IgD-negative memory B cell (primary cell): ENCODE results near the gene FAM110D. TPM values are rescaled to one million over a fixed set of nuclear protein-coding genes. Genes with fewer than 3 reads are reported as not detected.

ENCODE experiments used
- H3K27ac Mint-ChIP-seq, 3 donors: one replicate each; pipeline ENCODE4 v1.8.0; 2020 to 2022; ENCODE audit warnings: mild to moderate bottlenecking in 3 of 3, mixed read lengths in 3 of 3, moderate library complexity in 1 of 3
- H3K27me3 Mint-ChIP-seq: one replicate; pipeline ENCODE4 v1.8.0; 2021; ENCODE audit warnings: mixed read lengths
- H3K36me3 Mint-ChIP-seq: one replicate; pipeline ENCODE4 v1.8.0; 2020; ENCODE audit warnings: mild to moderate bottlenecking, mixed read lengths
- H3K4me1 Mint-ChIP-seq, 3 donors: one replicate each; pipeline ENCODE4 v1.8.0; 2020 to 2022; ENCODE audit warnings: mixed read lengths in 3 of 3, mild to moderate bottlenecking in 1 of 3
- H3K4me3 Mint-ChIP-seq, 4 donors: one replicate each; pipeline ENCODE4 v1.8.0; 2020 to 2022; ENCODE audit warnings: mild to moderate bottlenecking in 4 of 4, mixed read lengths in 4 of 4, moderate library complexity in 3 of 4
- H3K9me3 Mint-ChIP-seq, 3 donors: one replicate each; pipeline ENCODE4 v1.8.0; 2020 to 2021; ENCODE audit warnings: mixed read lengths in 3 of 3, mild to moderate bottlenecking in 1 of 3
- polyA plus RNA-seq: library from polyadenylated mRNA; unstranded; fragments of 300-500 nt; fragmentation: Illumina TruSeq; gene quantifications from one replicate; pipeline ENCODE4 v1.2.3, GENCODE V29; 2021

FAM110D gene
- polyA plus RNA-seq, 1 donor from 2014 or later, result not detected

DNA sequence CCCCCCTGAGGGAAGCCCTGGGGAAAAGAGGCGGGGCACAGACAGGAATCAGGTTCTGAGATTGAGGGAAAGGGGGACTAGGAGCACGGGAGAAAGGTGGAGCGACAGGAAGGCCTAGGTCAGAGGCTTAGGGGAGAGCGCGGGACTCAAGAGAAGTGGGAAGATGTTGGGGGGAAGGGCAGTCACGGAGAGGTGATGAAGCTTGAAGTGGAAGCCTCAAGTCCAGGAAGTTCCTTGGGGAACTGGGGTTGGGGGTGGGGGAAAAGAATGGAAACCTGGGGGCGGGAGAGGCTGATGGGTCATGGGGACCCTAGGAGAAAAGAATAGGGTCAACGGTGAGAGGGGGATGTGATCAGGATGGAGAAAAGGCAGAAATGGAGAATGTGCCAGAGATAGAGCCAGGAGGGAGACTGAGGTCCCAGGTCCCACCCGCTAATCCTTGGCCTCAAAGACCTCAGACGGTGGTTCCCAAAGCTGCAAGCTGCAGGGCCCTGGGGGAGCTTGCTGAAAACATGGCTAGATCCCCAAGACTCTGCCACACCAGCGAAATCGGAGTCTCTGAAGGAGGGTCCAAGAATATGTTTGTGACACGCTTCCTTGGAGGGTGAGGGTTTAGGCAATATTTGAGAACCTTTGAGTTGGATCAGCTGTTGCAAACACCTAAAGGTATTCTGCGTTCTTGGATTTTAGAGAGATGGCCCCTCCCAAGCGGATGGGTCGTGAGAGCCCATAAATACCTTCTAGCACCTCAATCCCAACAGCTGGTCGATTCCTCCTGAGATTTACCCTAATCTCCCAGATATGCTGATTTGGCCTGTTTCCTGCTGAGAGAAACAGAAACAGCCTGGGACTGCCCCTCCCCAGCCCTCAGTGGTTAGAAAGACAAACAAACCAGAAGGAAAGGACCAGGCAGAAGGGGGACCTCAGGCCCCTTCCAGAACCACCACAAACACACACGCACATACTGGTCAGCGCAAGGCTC is 6.3 kb downstream of the FAM110D start:
- Mint-ChIP-seq H3K27ac (peak overlapping the region in 2 of 3 donors; percentile 50 to 63), H3K9me3 (no peaks in the 10 kb centered on the region), H3K27me3 (peaks cover 10% of the 10 kb centered on the region), H3K4me3 (peak overlapping the region; percentile 29 to 89 (median 56)), H3K36me3 (no peaks in the 10 kb centered on the region), H3K4me1 (peaks cover 0 to 7% (median 5%) of the 10 kb centered on the region in 3 donors)

DNA sequence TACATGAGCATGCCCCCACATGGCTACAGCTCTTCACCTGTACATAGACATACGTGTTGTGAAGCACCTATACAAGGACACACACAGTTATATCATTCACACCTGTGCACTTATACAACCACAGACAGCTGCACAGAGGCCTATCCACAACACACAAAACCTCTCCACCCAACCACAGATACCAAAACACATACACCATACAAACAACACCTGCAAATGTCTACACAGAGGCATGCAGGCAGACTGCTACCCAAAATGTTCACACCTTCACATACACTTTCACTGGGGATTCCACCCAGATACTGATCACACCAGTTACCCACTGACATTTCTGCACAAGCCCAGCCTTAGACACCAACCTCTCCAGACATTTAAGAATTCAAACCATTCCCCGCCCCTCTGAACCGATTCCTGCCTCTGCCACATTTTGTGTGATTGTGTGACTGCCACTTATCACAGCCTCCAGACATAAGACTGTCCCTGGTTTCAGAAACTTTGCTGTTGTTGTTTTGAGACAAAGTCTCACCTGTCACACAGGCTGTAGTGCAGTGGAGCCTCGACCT is 7.9 kb downstream of the FAM110D start:
- H3K27me3 Mint-ChIP-seq, result peaks cover 5% of the 10 kb centered on the region
- H3K4me3 Mint-ChIP-seq, result peak overlapping the region in 1 of 4 donors; percentile 76
- no peaks in the 10 kb centered on the region for H3K36me3 Mint-ChIP-seq
- H3K4me1 Mint-ChIP-seq, result peaks cover 0 to 7% (median 7%) of the 10 kb centered on the region in 3 donors
- H3K27ac Mint-ChIP-seq, result no peak overlapping the region
- H3K9me3 Mint-ChIP-seq, result no peaks in the 10 kb centered on the region

GRCh38 chr1:26168410-26169197 is 9.7 kb downstream of the FAM110D start, which contains the start of gene C1orf232:
TSS of gene C1orf232 (minus strand) at chr1:26168963. CDS start at chr1:26168499, 464 bp downstream.
- peaks cover 0 to 4% (median 3%) of the 10 kb centered on the region in 3 donors for H3K4me1 Mint-ChIP-seq
- H3K27ac Mint-ChIP-seq, result peak within 1 kb of the TSS; percentile 53 to 96 (median 88)
- no peaks in the 10 kb centered on the region for H3K36me3 Mint-ChIP-seq
- H3K4me3 Mint-ChIP-seq, result peak within 1 kb of the TSS; percentile 92 to 98 (median 95)
- peaks cover 1% of the 10 kb centered on the region for H3K27me3 Mint-ChIP-seq
- no peaks in the 10 kb centered on the region for H3K9me3 Mint-ChIP-seq

DNA sequence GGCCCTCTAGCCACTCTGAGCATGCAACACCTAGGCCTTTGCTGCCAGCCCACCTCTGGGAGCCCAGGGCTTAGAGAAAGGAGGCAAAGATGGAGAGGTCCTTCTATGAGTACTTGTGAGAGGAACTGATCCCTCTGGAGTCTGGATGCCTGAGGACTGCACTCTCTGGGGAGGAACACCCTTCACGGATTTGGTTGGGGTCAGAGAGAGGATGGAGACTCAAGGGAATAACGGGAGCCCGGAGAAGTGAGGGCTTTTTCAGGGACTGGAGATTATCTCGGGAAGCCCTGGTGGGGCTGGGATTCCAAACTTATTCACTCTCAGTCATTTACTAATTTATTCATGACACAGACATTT is 10.3 kb downstream of the FAM110D start:
- peaks cover 2% of the 10 kb centered on the region for H3K36me3 Mint-ChIP-seq
- peaks cover 0 to 3% (median 1%) of the 10 kb centered on the region in 3 donors for H3K4me1 Mint-ChIP-seq
- H3K27me3 Mint-ChIP-seq, result peaks cover 1% of the 10 kb centered on the region
- no peaks in the 10 kb centered on the region for H3K9me3 Mint-ChIP-seq
- peak overlapping the region; percentile 92 to 98 (median 95) for H3K4me3 Mint-ChIP-seq
- peak overlapping the region in 2 of 3 donors; percentile 4 to 96 for H3K27ac Mint-ChIP-seq

DNA sequence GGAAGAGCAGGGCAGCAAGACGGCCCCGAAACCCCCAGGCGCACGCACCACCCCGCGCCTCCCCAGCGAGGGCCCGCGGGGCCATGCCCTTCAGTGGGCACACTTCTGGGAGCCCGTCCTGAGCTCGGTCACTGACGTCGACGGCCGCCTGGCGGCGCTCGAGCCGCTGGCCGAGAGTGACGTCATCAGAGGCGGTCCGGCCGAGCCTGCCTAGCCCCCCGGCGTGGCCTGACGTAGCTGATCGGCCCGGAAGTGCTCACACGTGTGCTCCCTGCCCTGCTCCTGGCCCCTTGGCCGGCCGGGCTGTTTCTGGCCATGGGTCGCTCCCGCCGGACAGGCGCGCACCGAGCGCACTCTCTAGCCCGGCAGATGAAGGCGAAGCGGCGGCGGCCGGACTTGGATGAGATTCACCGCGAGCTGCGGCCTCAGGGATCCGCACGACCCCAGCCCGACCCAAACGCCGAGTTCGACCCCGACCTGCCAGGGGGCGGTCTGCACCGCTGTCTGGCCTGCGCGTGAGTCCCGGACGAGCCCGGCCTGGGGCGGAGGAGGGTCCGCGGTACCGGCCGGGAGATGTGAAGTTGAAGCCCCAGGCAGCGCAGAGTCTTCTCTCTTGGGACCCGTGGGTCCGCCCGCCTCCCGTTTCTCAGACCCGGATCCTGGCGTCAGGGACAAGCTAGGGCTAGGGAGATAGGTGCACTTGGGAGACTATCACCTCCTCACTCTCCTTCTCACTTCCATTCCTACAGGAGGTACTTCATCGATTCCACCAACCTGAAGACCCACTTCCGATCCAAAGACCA is 11.0 kb downstream of the FAM110D start, which contains the start of gene ZNF593:
Gene ZNF593 (plus strand): TSS at position 240 of the 803 bp plus-strand sequence. CDS start 76 bp downstream, at position 316.
- peak within 1 kb of the TSS; percentile 92 to 98 (median 95) for H3K4me3 Mint-ChIP-seq
- peak within 1 kb of the TSS; percentile 53 to 96 (median 88) for H3K27ac Mint-ChIP-seq
- peaks cover 2% of the 10 kb centered on the region for H3K36me3 Mint-ChIP-seq
- H3K4me1 Mint-ChIP-seq, result peaks cover 0 to 3% (median 0%) of the 10 kb centered on the region in 3 donors
- no peaks in the 10 kb centered on the region for H3K9me3 Mint-ChIP-seq
- H3K27me3 Mint-ChIP-seq, result no peaks in the 10 kb centered on the region

DNA sequence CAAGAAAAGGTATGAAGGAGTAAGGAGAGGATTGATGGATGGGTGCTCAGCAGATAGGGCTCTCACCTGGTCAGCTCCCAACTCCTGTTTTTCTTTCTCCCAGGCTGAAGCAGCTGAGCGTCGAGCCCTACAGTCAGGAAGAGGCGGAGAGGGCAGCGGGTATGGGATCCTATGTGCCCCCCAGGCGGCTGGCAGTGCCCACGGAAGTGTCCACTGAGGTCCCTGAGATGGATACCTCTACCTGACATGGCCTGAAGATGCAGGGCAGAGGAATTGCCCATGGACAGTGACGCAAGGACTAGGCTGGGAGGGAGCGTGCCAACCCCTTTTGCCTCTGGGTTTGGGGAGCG is 11.6 kb downstream of the FAM110D start:
- Mint-ChIP-seq H3K4me1 (peaks cover 0 to 3% (median 0%) of the 10 kb centered on the region in 3 donors), H3K36me3 (peaks cover 2% of the 10 kb centered on the region), H3K9me3 (no peaks in the 10 kb centered on the region), H3K27me3 (no peaks in the 10 kb centered on the region), H3K27ac (peak overlapping the region in 2 of 3 donors; percentile 88 to 96), H3K4me3 (peak overlapping the region; percentile 92 to 98 (median 95))

DNA sequence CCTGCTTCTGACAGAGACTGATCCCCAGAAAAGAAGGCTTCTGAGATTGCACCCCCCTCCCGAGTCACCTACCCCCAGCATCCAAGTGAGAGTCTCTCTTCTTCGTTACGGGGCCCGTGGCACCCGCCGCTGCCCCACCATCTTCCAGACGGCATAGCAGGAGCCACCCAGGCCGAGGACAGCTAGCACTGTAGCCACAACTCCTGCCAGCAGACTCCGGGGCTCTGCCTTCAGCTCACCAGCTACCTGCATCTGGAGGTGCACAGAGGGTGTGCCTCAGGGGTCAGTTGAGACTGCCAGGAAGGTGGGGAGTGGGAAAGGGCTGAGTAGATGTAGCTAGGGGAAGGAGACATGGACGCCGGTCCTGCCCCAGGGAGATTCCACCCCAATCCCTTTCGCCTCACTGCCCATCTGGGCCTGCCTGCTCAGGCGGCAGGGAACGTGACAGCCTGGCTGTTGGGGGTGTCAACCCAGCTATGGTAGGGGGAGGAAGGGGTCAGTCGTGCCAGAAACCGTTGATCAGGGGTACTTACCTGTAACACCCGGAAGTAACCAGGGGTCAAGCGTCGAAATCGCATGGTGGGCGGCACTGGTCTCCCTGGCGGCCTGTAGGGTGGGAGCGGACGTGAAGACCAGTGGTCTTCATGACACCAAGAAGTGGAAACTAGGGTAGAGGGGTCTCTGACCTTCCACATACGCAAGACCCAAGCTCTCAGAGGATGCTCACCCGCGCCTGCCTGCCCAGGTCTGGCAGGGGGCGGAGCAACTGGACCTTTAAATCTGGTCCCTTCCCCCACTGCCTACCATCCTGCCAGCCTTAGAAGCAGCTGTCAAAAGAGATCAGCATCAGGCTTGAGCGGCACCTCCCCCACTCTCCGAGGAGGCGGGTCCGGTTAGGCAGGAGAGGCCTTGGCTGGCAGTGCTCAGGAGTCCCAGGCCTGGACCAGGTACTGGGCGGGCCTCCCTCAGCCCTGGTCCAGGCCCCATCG is 12.5 kb downstream of the FAM110D start, which contains the start of gene ZNF593OS:
Gene ZNF593OS (minus strand): TSS at position 749 of the 989 bp plus-strand sequence. CDS start 171 bp downstream, at position 578.
- Mint-ChIP-seq H3K9me3 (no peaks in the 10 kb centered on the region), H3K36me3 (peaks cover 2% of the 10 kb centered on the region), H3K27ac (peak within 1 kb of the TSS in 1 of 3 donors; percentile 96), H3K4me3 (peak within 1 kb of the TSS; percentile 21 to 98 (median 95)), H3K4me1 (peaks cover 0 to 3% (median 0%) of the 10 kb centered on the region in 3 donors), H3K27me3 (no peaks in the 10 kb centered on the region)

DNA sequence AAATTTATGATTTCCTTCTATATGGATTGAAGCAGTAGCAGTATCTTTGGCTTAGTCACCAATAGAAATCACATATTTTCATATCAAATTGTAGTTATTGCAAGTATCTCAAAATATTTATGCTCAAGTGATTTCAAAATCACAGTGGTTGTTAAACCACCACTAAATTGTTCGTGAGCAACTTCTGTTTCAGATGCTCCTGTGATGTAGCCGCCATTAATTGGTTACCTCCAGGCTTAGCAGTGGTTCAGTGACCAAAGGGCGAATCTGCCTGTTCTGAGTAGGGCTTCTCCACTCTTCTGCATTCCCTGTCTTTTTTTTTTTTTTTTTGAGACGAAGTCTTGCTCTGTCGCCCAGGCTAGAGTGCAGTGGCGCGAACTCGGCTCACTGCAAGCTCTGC is 16.5 kb downstream of the FAM110D start:
- Mint-ChIP-seq H3K9me3 (no peaks in the 10 kb centered on the region), H3K4me1 (peaks cover 0 to 3% (median 0%) of the 10 kb centered on the region in 3 donors), H3K27me3 (no peaks in the 10 kb centered on the region), H3K4me3 (no peak overlapping the region), H3K36me3 (peaks cover 2% of the 10 kb centered on the region), H3K27ac (no peak overlapping the region)

- Mint-ChIP-seq H3K4me3 (peak within 1 kb of the TSS in 3 of 4 donors; percentile 34 to 61 (median 58)), H3K36me3 (peaks cover 5% of the 10 kb centered on the region), H3K27ac (peak within 1 kb of the TSS in 1 of 3 donors; percentile 31), H3K4me1 (peaks cover 0 to 4% (median 0%) of the 10 kb centered on the region in 3 donors), H3K27me3 (no peaks in the 10 kb centered on the region), H3K9me3 (no peaks in the 10 kb centered on the region)
Measured at GRCh38 chr1:26177182-26177684, 18.4 kb downstream of the FAM110D start, which contains the start of gene CNKSR1. TSS of gene CNKSR1 (plus strand) at chr1:26177491. CDS start at chr1:26177548, 57 bp downstream.

- H3K27me3 Mint-ChIP-seq, result no peaks in the 10 kb centered on the region
- H3K36me3 Mint-ChIP-seq, result peaks cover 4% of the 10 kb centered on the region
- H3K27ac Mint-ChIP-seq, result peak overlapping the region in 1 of 3 donors; percentile 71
- peak overlapping the region in 2 of 4 donors; percentile 16 to 24 for H3K4me3 Mint-ChIP-seq
- H3K9me3 Mint-ChIP-seq, result no peaks in the 10 kb centered on the region
- peaks cover 0 to 4% (median 0%) of the 10 kb centered on the region in 3 donors for H3K4me1 Mint-ChIP-seq
Measured at GRCh38 chr1:26180010-26180506, 21.2 kb downstream of the FAM110D start.

- Mint-ChIP-seq H3K9me3 (no peaks in the 10 kb centered on the region), H3K4me3 (peak overlapping the region in 1 of 4 donors; percentile 58), H3K4me1 (peaks cover 0 to 4% (median 0%) of the 10 kb centered on the region in 3 donors), H3K27ac (no peak overlapping the region), H3K36me3 (peaks cover 4% of the 10 kb centered on the region), H3K27me3 (no peaks in the 10 kb centered on the region)
Measured at GRCh38 chr1:26181586-26182382, 22.9 kb downstream of the FAM110D start.

- H3K4me3 Mint-ChIP-seq, result no peak overlapping the region
- H3K36me3 Mint-ChIP-seq, result peaks cover 4% of the 10 kb centered on the region
- H3K4me1 Mint-ChIP-seq, result peaks cover 0 to 4% (median 0%) of the 10 kb centered on the region in 3 donors
- H3K27ac Mint-ChIP-seq, result no peak overlapping the region
- H3K27me3 Mint-ChIP-seq, result no peaks in the 10 kb centered on the region
- no peaks in the 10 kb centered on the region for H3K9me3 Mint-ChIP-seq
Measured at GRCh38 chr1:26182383-26182696, 23.5 kb downstream of the FAM110D start.
